ENCODE data around the gene ANXA11.

ANXA11 gene

DNA sequence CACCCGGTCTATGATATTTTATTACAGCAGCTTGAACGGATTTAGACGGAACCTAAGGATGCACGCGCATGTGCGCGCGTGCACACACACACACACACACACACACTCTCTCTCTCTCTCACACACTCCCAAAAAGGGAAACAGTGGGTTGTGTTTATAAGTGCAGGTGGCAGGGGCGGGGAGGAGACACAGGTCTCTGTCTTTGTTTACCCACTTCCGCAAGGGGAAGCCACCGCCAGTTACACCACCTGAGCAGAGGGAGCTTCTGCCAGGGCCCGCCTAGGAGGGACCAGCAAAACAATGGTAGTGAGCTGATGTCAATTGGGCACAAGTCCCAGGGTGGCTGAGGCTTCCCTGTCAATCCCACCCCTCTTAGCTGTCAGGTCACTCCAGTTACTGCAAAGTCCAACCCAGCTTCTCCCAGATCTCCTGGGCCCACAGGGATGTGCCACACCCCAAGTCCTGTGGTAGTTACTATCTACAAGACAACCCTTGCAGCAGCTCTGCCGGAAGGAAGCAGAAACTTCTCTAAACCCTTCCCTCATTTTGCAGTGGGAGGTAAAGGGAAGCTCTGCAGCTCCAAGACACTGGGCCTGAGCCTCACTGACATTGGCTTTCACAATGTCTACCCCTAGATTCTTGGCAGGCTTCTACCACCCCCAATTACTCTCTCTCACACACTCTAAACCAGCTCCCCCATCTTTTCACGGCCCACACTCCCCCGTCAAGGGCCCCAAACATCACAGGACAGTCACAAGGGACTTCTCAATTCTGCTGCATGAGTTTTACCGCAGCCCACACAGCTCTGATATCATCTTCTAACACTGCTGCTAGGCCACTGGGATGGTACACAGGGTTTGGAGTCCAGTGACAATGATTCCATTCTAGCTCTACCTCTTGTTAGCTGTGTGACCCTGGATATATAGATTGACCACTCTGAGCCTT lies 17.6 kb downstream of the ANXA11 start:
- peak; percentile 84 for DNase-seq

DNA sequence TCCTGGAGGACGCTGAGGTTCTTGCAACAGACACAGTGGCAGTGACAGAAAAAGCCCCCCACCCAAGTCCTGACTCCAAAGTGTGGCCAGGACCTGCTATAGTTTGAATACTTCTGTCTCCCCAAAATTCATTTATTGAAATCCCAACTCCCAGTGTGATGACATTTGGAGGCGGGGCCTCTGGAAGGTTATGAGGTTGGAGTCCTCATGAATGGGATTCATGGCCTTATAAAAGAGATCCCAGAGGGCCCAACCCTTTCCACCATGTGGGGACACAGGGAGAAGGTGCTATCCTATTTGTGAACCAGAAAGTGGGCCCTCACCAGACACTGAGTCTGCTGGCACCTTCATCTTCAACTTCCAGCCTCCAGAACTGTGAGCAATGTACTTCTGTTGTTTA lies 18.3 kb downstream of the ANXA11 start:
- no peak for DNase-seq

DNA sequence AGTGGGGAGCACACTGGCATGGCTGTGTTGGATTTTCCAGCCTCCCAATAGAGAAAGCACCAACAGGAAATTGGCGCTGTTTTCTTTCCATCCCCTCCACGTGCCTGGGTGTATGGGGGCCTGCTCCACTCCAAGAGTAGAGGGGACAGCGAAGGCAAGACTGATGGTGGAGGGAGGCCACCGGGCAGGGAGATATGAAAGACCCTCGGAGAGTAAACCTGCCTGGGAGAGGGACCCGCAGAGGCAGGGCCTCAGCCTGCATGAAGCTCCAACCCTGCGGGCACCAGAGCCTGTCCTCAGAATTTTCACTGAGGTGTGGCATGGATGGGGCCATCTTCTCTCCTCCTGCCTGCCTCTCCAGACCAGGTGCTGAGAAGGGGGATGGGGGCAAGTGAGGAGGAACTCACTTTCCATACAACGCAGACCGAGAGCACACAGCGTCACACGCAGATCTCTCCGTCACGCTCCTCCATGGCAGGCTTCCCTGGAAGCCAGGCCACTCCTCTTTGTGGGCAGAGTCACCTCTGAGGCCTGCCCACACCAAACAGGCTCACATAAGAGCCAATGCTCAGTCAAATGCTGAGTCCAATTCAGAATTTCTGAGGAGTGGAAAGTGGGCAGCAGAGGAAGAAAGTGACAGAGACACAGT lies 18.8 kb downstream of the ANXA11 start:
- peak; percentile 31 for DNase-seq

DNA sequence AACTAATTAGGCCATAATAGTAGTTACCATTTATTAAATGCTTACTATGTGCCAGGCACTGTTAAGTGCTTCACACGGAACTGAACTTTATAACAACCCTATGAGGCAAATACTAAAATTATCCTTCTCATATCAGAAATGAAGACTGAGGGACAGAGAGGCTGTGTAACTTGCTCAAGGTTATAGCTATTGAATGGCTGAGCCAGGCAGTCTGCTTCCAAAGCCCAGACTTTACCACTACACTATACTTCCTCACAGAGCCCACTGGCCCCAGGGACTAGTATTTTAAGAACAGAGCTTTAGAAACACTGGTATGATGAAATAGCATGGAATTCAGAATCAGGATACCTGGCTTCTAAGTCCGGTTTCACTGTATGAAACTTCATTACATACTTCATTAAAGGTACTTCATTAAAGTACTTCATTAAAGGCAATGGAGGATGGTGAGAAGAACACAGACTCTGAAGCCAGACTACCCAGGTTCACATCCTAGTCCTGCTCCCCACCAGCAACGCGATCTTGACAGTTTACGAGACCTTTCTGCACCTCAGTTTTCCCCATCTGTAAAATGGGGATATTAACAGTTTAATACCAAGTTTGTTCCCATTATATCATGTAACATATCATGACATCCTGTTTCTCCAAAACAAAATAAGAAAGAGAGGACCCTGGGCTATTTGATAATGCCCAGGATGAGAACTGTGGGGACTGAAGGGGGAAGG lies 19.6 kb downstream of the ANXA11 start:
- no peak for DNase-seq

DNA sequence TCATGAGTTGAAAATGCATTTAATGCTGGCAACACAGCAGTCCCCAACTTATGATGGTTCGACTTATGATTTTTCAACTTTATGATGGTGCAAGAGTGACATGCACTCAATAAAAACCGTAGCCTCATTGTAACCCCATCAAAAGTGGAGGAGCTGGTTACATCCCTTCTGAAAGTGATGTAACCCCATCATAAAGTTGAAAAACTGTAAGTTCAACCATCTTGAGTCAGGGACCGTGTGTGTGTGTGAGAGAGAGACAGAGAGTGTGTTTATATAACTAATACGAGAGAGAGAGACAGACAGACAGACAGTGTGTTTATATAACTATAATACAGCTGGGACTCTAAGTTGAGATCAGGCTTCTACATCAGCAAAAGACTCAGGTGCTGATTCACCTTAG lies 21.0 kb downstream of the ANXA11 start:
- no peak for DNase-seq

DNA sequence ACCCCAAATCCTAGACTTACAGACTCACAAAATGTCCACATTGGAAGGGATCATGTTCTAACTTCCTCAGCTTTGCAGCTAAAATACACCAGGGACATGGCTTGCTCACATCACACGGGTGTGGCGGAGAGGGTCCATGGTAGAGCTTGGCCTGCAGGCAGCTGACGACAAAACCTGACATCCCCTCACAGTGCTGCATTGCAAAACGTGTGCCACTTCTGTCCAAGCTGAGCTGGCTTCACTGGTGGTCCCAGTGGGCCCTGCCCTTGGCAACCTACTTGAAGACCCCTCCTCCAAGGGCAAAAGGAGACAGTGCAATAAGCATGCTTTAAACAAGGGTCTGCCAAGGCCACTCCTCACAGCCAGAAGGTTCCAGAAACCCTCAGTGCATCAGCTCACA lies 21.9 kb downstream of the ANXA11 start:
- no peak for DNase-seq

DNA sequence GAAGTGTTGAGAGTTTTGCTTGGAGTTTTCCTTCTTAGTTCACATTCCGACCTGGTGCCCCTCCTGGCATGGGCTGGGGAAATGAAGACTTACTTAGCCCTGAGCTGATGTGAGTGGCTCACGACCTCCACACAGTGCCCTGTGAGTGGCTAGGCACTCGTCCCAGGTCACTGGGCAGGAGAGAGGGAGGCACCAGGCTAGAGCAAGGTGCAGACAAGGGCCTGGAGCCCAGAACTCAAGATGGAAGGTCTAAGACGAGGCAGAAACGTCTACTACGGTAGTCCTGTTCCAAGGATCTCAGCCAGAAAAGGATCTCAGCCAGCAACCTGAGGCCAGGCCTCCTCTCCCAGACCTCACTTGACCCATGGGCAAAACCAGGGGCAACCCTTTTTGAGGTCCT lies 22.4 kb downstream of the ANXA11 start:
- no peak for DNase-seq

DNA sequence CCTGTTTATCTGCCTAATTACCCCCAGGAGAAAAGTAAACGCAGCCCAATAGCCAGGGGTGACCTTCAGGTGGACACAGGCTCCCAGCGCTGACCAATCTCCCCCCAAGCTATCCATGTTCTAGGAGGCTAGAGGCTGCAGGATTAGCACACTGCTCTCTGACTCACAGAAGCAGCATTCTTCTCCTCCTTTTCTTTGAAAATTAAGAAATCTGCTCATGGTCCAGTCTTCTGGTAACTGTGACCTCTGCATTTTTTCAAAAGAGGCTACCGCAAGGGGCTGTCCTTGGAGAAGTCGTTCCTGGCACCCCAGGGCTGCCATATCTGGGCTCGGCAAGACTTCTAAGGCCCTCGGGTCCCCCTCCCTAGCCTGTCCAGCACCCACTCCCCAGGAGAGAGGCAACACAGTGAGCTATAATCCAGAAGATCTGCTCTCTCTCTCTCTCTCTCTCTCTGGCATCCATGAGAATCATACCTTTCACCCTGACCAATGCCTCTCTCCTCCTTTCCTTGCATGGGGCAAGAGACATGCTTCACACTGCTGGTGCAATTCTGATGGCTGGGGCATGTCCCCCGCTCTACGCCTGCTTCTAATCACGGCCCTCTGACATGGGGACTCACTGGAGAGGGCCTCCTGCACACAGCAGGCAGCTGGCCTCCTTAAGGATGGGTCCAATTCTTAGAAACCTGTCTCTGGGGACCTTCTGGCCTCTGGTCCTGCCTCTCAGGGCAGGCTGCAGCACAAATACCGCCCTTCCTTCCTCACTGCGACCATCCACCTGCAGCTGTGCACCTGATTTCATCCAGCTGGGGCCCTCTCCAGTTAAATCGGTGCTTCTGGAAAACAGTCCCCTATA lies 27.3 kb downstream of the ANXA11 start:
- no peak for DNase-seq

DNA sequence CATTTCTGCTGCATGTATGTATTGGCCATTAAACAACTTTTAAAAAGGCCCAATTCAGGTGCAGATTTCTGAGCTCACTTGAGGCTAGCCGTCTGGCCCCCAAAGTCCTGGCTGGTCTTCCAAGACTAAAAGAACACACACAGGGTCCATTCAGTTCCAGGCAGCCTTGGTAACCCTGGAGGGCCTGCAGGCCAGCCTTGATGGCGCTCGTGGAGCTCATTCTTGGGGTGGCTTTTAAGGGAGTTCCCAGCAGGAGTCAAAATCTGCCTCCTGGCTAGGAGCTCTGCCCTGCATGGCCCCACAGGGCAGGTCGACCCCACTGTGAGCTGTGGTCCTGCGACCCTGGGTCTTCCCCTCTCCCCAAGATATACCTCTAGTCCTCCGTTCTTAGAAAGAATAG lies 28.8 kb downstream of the ANXA11 start:
- no peak for DNase-seq

DNA sequence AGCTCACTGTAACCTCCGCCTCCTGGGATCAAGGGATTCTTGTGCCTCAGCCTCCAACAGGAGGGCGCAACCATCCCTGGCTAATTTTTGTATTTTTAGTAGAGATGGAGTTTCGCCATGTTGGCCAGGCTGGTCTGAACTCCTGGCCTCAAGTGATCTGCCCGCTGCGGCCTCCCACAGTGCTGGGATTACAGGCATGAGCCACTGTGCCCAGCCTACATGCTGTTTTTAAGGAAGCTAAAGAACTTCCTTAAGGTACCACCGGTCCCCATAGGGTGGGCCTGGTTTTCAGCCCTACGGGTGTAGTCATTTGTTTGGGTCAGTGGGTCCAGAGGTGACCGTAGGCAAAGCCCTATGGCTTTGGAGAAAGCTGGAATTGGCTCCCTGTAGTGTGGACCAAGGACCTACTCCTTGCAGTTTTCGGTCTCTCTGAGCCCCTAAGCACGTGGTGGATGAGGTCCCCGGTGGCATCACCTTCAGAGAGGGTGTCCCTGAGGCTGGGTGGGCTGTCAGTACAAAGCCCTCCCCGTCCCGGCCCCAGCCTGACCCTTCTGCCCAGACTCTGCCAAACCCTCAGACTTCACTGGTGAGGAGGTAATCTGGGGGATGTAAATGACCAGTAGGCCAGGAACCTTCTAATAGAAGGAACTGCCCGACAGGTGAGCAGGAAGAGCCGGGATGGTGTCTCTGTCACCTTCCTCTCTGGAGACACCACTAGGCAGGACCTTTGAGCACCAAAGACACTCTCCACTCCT lies 30.5 kb downstream of the ANXA11 start:
- DNase-seq, result no peak

DNA sequence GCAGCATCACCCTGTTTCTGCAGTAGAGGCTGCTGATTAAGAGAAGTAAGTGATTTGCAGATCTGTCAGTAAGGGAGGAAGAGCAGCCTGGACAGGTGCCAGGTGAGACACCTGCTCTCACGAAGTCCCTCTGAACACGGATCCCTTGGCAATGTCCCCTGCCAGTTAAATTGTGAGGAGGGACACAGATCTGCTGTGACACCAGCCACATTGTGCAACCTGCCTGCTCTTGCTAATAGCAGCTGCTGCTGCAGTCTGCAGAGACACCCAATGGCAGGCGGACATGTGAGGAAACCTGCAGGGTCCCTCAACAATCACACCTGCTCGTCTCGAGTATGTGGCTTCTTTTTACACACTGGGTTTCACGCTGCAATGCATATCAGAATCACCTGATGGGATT lies 31.9 kb downstream of the ANXA11 start:
- DNase-seq, result no peak

DNA sequence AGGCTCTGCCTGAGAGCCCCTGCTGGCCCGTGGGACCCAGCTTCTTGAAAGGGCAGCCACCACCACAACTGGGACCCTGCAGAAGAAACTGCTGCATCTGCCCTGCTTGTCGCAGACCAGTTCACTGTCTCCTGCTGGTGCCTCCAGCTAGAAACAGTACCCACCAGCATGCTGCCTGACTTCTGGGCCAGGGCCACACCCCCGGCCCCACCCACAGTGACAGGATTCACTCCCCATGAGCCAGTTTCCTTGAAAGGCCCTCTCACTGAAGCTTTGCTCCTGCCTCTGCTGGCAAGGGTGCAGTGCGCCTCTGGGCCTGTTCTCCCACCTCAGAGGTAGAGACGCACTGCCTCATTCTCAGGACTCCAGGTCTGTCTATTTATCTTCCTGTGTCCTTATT lies 32.4 kb downstream of the ANXA11 start:
- no peak for DNase-seq

DNA sequence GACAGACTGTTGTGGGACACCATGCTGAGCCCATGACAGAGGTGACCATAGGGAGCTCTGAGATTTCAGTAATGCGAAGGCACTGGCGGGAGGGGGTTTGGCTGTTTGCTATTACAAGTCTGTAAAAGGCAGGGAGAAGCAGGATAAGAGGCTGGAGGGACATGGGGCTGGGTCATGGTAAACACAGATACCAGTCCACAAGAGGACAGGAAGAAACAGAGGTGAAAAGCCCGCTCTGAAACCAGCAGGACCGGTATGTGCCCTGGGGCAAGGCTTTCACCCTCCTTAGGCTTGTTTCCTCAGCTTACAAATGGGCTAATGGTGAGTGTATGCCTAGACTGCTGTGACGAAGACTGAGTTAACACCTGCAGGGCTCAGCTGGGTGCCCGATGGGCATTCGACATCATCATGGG lies 34.1 kb downstream of the ANXA11 start:
- no peak for DNase-seq

DNA sequence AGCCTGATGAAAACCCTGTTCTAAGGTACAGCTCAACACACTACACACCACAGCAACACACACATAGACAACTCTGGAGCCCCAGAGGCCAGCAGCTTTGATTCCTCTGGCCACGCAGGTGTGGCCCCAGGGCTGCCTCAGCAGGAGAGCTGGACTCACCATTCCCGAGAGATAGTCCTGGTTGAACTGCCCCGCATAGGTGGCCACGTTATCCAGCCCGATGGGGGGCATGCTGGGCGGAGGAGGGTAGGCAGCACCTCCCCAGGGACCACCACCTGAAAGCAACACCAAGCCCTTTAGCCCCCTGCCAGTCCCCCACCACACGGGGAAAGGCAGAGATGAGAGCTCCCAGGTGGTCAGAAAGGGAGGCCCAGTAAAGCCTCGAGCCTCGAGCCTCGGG lies 34.7 kb downstream of the ANXA11 start:
- DNase-seq, result no peak

DNA sequence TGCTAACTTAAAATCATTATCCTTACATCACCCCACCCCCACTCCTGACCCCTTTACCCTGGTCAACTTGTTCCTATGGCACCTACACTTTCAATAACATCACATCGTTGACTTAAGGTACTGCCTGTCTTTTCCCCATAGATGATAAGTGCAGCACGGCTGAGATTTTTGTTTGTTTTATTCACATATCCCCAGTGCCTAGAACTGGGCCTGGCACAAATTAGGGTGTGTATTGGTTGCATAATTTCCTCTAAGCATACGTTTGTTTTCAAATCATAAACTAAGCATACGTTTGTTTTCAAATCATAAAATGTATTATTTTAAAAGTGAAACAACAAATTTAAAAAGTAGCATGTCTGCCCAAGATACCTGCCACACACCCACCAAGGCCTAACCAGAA lies 35.3 kb downstream of the ANXA11 start:
- DNase-seq, result no peak

DNA sequence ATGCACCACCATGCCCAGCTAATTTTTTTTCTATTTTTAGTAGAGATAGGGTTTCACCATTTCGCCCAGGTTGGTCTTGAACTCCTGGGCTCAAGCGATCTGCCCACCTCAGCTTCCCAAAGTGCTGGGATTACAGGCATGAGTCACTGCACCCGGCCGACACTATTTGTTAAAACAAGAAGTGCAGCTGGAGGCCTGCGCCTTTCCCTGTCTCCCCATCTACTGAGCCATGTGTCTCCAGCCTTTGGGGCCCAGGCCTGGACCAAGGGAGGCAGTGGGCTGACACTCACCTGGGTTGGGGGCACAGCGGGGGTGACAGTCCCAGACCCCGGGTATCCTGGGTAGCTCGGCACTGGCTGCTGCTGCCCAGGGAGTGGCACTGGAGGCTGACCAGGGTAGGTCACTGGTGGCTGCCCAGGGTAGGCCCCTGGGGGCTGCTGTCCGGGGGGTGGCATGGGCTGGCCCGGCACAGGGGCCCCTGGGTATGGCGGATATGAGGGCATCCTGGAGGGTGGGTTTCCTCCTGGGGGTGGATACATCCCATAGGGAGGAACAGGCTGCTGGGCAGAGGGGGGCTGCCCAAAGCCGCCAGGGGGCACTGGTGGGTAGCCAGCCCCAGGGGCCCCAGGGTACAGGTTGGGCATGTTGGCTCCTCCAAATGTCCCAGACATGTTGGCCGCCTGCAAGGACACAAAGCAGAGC lies 36.5 kb downstream of the ANXA11 start:
- DNase-seq, result no peak

DNA sequence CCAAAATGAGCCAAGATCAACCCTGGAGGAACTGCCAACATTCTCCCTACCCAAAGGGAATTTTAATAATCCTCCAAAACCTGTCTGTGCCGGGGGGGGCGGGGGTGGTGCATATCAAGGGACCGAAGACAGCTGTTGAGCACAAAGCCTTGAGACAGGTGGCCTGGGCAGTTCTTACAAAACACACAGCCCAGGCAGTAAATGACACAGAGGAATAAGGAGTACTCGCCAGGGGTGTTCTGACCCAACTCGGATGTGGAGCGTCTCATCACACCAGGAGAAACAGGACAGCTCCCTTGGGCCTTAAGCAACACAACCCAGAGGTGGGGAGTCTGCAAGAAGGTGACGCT lies 37.2 kb downstream of the ANXA11 start:
- DNase-seq, result no peak

DNA sequence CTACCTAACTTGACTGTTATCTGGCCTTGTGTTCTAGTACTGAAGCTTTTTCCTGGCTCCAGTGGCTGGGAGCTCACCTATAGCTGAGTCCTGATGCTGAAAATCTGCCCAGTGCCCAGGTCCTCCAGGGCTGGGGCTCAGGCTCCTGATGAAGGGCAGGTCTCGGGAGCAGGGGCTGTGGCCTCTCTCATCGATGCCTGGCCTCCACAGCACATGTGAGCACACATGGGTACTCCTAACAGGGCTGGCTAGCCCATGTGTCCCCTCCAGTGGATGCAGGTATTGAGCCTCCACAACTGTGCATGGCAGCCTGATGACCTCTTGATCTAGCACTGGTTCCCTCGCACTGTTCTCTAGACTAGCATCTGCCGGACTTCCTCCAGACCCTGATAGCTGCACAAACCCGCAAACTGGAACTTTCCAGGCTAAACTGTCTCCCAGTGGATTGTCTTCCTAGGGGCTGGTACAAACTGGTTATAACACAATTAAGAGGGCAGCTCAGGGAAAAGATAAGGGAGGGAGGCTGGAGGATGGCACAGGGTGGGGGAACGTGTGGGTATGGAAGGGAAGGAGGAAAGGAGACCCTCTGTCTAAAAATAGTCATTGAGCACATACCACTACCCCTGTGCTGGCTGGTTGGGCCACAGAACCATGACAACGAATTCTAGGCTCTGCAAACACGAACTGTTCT lies 37.7 kb downstream of the ANXA11 start:
- DNase-seq, result no peak

DNA sequence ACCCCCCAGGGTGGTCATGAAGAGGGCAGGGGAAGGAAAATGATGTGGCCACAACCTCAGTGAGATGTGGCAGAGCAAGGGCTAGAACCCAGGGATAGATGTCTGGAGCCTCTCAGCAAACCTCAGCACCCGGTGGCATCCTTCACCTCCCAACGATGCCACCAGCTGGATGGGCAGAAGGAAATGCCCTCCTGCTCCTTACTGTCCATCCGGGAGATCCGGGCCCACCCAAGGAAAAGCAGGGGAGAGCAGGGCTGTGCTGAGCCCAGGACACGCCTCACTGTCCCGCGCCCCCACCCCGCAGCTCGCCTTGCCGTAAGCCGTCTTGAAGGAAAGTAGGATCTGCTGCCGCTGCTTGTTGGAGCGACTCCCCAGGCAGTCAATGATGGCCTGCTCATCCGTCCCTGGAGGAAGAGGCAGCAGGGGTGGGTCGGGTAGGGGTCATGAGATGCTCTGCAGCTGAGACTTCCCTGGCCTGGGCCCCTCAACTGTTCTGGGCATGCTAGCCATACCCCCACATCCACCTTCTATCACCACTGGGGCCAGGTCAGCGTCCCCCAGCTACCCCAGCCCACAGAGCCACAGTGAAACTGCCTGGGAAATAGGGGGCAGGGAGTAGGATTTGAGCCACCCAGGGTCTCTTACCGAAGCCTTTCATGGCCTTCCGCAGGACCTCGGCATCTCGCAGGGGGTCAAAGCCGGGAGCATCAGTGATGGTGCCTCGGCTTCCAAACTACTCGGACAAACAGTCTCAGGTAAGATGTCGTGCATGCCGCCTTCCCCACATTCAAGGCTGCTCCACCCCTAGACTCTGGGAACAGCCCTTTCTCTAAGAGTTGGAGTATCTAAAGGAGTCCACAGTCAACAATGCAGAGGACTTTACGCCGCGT lies 38.5 kb downstream of the ANXA11 start:
- no peak for DNase-seq

DNA sequence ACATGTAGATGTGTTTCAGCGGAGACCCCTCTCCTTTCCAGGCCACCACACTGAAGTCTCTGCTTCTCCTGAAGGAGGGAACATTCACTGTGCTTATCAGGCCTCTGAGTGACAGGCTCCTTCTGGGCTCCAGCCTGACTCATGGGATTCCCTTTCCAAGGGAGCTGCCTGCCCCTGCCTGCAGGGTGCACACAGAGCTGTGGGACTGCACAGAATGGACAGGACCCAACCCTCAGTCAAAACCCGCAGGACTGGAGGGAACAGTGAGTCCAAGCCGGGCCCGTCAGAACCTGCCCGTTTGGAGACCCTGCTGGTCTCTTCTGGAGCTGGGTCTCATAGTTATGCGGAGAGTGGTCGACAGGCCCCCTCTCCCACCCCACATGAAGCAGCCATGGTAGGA lies 40.2 kb downstream of the ANXA11 start:
- no peak for DNase-seq

Data from CD4-positive, alpha-beta T cell treated with Interferon gamma for 1 hour (primary cell).